Fibroblast of villous mesenchyme (primary cell): ENCODE results near the gene LACC1. TPM values are rescaled to one million over a fixed set of nuclear protein-coding genes. Genes with fewer than 3 reads are reported as not detected.

Experiments used
- DNase-seq: peaks from one replicate; pipeline ENCODE4 v3.0.0-alpha.2; 2010; ENCODE audit warnings: low read depth
- H3K4me3 ChIP-seq: 2 replicates; pipeline ENCODE4 v1.5.1; 2011; ENCODE audit warnings: low read depth, mild to moderate bottlenecking, low read length
- CTCF ChIP-seq: IDR thresholded peaks from 2 replicates; pipeline ENCODE4 v1.5.1; 2012; ENCODE audit warnings: low read depth, mild to moderate bottlenecking, low read length; ENCODE audit not compliant: insufficient read depth
- total RNA-seq: library from RNA; depleted of rRNA; stranded (reverse); fragments of >200 nt; gene quantifications from 2 replicates; pipeline ENCODE4 v1.2.3, GENCODE V29; 2012

Gene LACC1
- total RNA-seq, 1 donor = 9.1 TPM

GRCh38 chr13:43848001-43848649 is 31.6 kb upstream of the LACC1 start:
- TF ChIP-seq CTCF = no peak
- H3K4me3 ChIP-seq = no peak overlapping the region

GRCh38 chr13:43850873-43851272 is 28.8 kb upstream of the LACC1 start:
- no peak for TF ChIP-seq CTCF
- no peak overlapping the region for H3K4me3 ChIP-seq
- DNase-seq = no peak

More at GRCh38 chr13:43848001-43848649, 31.6 kb upstream of the LACC1 start:
- peak; percentile 74 for DNase-seq

- no peak for TF ChIP-seq CTCF
- DNase-seq = no peak
- no peak overlapping the region for H3K4me3 ChIP-seq
These were observed 26.7 kb upstream of the LACC1 start for GRCh38 chr13:43852923-43853404.

GRCh38 chr13:43861863-43862262 is 17.8 kb upstream of the LACC1 start:
- no peak overlapping the region for H3K4me3 ChIP-seq
- peak; percentile 16 for DNase-seq
- TF ChIP-seq CTCF = no peak

- H3K4me3 ChIP-seq = no peak overlapping the region
- TF ChIP-seq CTCF = no peak
- no peak for DNase-seq
These were observed 14.8 kb upstream of the LACC1 start for GRCh38 chr13:43864921-43865320.

GRCh38 chr13:43865892-43866291 is 13.8 kb upstream of the LACC1 start:
- DNase-seq = peak; percentile 58
- TF ChIP-seq CTCF = no peak
- no peak overlapping the region for H3K4me3 ChIP-seq

GRCh38 chr13:43872181-43872580 is 7.5 kb upstream of the LACC1 start:
- DNase-seq = no peak

More at GRCh38 chr13:43872181-43872580, 7.5 kb upstream of the LACC1 start:
- TF ChIP-seq CTCF = no peak
- no peak overlapping the region for H3K4me3 ChIP-seq
